ENCODE data around the gene TTC39A.

GRCh38 chr1:51303315-51303714, 27.0 kb downstream of the TTC39A start:
- no peak for TF ChIP-seq SUZ12 (IDR thresholded peaks at IDR 0.05; ENCODE audit: extremely low read depth, insufficient read depth, insufficient read length)
- no peak for TF ChIP-seq ZNF274 (IDR thresholded peaks at IDR 0.05; ENCODE audit: low read depth, low read length)
- no peak for TF ChIP-seq YY1 (IDR thresholded peaks at IDR 0.05; ENCODE audit: insufficient read depth, insufficient read length)

All from NT2/D1 (cell line).